HepG2 (cell line): ENCODE results near the gene COL18A1. TPM values are rescaled to one million over a fixed set of nuclear protein-coding genes. Genes with fewer than 3 reads are reported as not detected.
A peak's percentile ranks its signal among the peaks of the same experiment; 100 is the strongest.

Source experiments
- ATAC-seq: fragments of 200-7000 bp; cut with Tn5 transposase; 3 replicates; pipeline ENCODE4 v1.9.1; 2020; ENCODE audit warnings: mild to moderate bottlenecking, moderate library complexity
- BruUV-seq: library from RNA; stranded (reverse); fragments of 400-500 nt; replicated peaks from 2 replicates; lab custom pipeline; 2021; lab: Mats Ljungman, UMichigan
- CTCF ChIA-PET: fragments of 300-600 bp; formaldehyde crosslinking; extraction: SDS; loops from one replicate; lab custom pipeline; 2021; ENCODE audit warnings: low total read pairs, inconsistent platforms, low intra/inter-chr PET ratio; lab: Yijun Ruan, JAX
- POLR2A ChIA-PET: fragments of 350-600 bp; sonication (Branson Sonifier 250); formaldehyde crosslinking; loops from one replicate; lab custom pipeline; 2020; ENCODE audit warnings: antibody characterized with exemption, inconsistent platforms; lab: Yijun Ruan, JAX
- DNase-seq: peaks from one replicate; pipeline ENCODE4 v3.0.0-alpha.2; 2015; ENCODE audit warnings: low spot score
- FAIRE-seq: peaks from 3 replicates; lab custom pipeline; 2011; peaks lifted over from hg19 to GRCh38; lab: Jason Lieb, UNC
- H2AFZ ChIP-seq: one replicate; pipeline ENCODE4 v1.6.1; 2011; ENCODE audit warnings: low read length, inconsistent platforms
- H3K27ac ChIP-seq: fragments of 300-600 bp; 3 replicates; pipeline ENCODE4 v1.8.0; 2011; ENCODE audit warnings: mixed run types, mild to moderate bottlenecking, mixed read lengths, low read length, inconsistent platforms; ENCODE audit not compliant: insufficient read depth; ENCODE audit errors: extremely low read length
- H3K27me3 ChIP-seq, 2 experiments: fragments of 200-600 bp in 1 of 2; 2 replicates in 1 of 2; 3 replicates in 1 of 2; pipeline versions ENCODE4 v1.6.0 to v1.8.0; 2011; ENCODE audit warnings: low read length in 2 of 2, mild to moderate bottlenecking in 2 of 2, moderate library complexity in 2 of 2, inconsistent platforms in 1 of 2; ENCODE audit not compliant: insufficient read depth in 2 of 2, control insufficient read depth in 1 of 2
- H3K36me3 ChIP-seq, 2 experiments: fragments of 200-600 bp in 1 of 2; replicated peaks in 1 of 2; 2 replicates in 1 of 2; 3 replicates in 1 of 2; pipeline versions ENCODE4 v1.5.1 to v1.8.0; 2011; ENCODE audit warnings: low read length in 2 of 2, inconsistent platforms in 1 of 2; ENCODE audit not compliant: insufficient read depth in 2 of 2, control insufficient read depth in 1 of 2
- H3K4me1 ChIP-seq: 2 replicates; pipeline ENCODE4 v1.5.1; 2012; ENCODE audit warnings: low read length, inconsistent platforms; ENCODE audit not compliant: insufficient read depth
- H3K4me2 ChIP-seq: 2 replicates; pipeline ENCODE4 v1.6.0; 2011; ENCODE audit warnings: low read depth, low read length, inconsistent platforms
- H3K4me3 ChIP-seq, 3 experiments: fragments of 200-600 bp in 1 of 3; sonication (generic), shearing (Covaris generic) in 1 of 3; replicated peaks in 1 of 3; 2 replicates each; pipeline ENCODE4 v1.5.1; 2011 to 2016; ENCODE audit warnings: low read length in 3 of 3, inconsistent platforms in 2 of 3, low read depth in 2 of 3, mild to moderate bottlenecking in 2 of 3, control low read depth in 1 of 3, mixed read lengths in 1 of 3; ENCODE audit not compliant: insufficient read depth in 1 of 3
- H3K79me2 ChIP-seq: one replicate; pipeline ENCODE4 v1.6.1; 2011; ENCODE audit warnings: low read length, inconsistent platforms; ENCODE audit not compliant: insufficient read depth
- H3K9ac ChIP-seq: 2 replicates; pipeline ENCODE4 v1.6.0; 2011; ENCODE audit warnings: mild to moderate bottlenecking, low read depth, low read length, inconsistent platforms; ENCODE audit not compliant: insufficient read depth
- H3K9me3 ChIP-seq: 2 replicates; pipeline ENCODE4 v1.5.1; 2012; ENCODE audit warnings: mild to moderate bottlenecking, low read length
- H4K20me1 ChIP-seq: 2 replicates; pipeline ENCODE4 v1.6.0; 2011; ENCODE audit warnings: inconsistent platforms, mild to moderate bottlenecking, low read length, moderate library complexity; ENCODE audit not compliant: insufficient read depth
- AGO1 ChIP-seq: fragments of 200-400 bp; formaldehyde crosslinking; IDR thresholded peaks from 2 replicates; pipeline ENCODE4 v1.6.1; 2017; ENCODE audit warnings: mild to moderate bottlenecking, low read depth, low read length, moderate library complexity; ENCODE audit not compliant: poor library complexity, severe bottlenecking
- AGO2 ChIP-seq: fragments of 200-400 bp; formaldehyde crosslinking; optimal IDR thresholded peaks from 2 replicates; pipeline ENCODE3; 2017; ENCODE audit warnings: mild to moderate bottlenecking, low read depth, low read length, moderate library complexity
- KLF9 ChIP-seq: IDR thresholded peaks from 2 replicates; pipeline ENCODE4 v1.6.1; 2016; ENCODE audit warnings: low read depth
- PCBP1 ChIP-seq: fragments of 200-400 bp; formaldehyde crosslinking; IDR thresholded peaks from 2 replicates; pipeline ENCODE4 v1.6.1; 2017; ENCODE audit warnings: mild to moderate bottlenecking, low read depth, low read length, borderline replicate concordance
- REXO4 ChIP-seq: sonication (generic); formaldehyde crosslinking; IDR thresholded peaks from 2 replicates; pipeline ENCODE4 v1.8.0; 2022; ENCODE audit warnings: missing genetic modification reagents, mild to moderate bottlenecking, borderline replicate concordance
- ZNF34 ChIP-seq: sonication (generic); formaldehyde crosslinking; IDR thresholded peaks from 2 replicates; pipeline ENCODE4 v1.4.0; 2020; ENCODE audit warnings: mild to moderate bottlenecking, missing genetic modification reagents, borderline replicate concordance
- WGBS: methylation state at CpG from one replicate; pipeline ENCODE4 v1.1.6; 2017; ENCODE audit warnings: low lambda C conversion rate; 5-methylcytosine and 5-hydroxymethylcytosine counted together
- in situ Hi-C: cut with HindIII; loops from 2 replicates; pipeline ENCODE4 v1.10.0; 2017; ENCODE audit warnings: low pct_unique_long_range_greater_than_20kb; ENCODE audit not compliant: extremely low pct_ligation_motif_present
- intact Hi-C: fragments of 100-400 bp; cut with micrococcal nuclease; formaldehyde crosslinking; loops from one replicate; pipeline ENCODE4 v1.10.0; 2022; ENCODE audit not compliant: unreplicated experiment
- polyA plus RNA-seq, 8 experiments: library from polyadenylated mRNA; depleted of rRNA in 3 of 8; stranded (reverse) in 7 of 8; unstranded in 1 of 8; fragments of >200 nt; fragmentation: Illumina TruSeq in 4 of 8; extraction: Trizol in 4 of 8; gene quantifications; 2 replicates each; pipeline versions ENCODE4 v1.2.1 to v1.2.3, GENCODE V29; 2011 to 2016; ENCODE audit warnings: low read depth in 4 of 8, missing spikeins in 1 of 8, mixed read lengths in 1 of 8; ENCODE audit not compliant: insufficient read depth in 1 of 8
- total RNA-seq, 5 experiments: library from RNA; depleted of rRNA; stranded (reverse); fragments of >200 nt; fragmentation: Illumina TruSeq; extraction: Trizol; gene quantifications; 2 replicates each; pipeline ENCODE4 v1.2.3, GENCODE V29; 2016; ENCODE audit warnings: low read depth in 1 of 5

The COL18A1 gene
- total and polyA plus RNA-seq, 2 of the 13 experiments (the other 11 are each of a cell fraction or from before 2014, with no cell fraction given) = 79.0 to 102 TPM

- no peak for TF ChIP-seq ZNF34 (CRISPR knock-in tag)
- TF ChIP-seq, all 625 proteins: peak for 5
Observed at GRCh38 chr21:45504021-45504515, 99.1 kb downstream of the COL18A1 start (continued).

GRCh38 chr21:45504516-45505415, 99.8 kb downstream of the COL18A1 start:
- no peaks in the 10 kb centered on the region for H3K79me2 ChIP-seq
- no peak for ATAC-seq
- intact Hi-C loops = no loop called here
- peaks cover 2 to 6% of the 10 kb centered on the region in 2 experiments; a peak in 2 of 5 replicates for H3K36me3 ChIP-seq
- no peak overlapping the region for H3K27ac ChIP-seq
- ChIA-PET POLR2A (interaction anchor here (1.0 kb wide), 1 partner anchor 35 kb away, joined by 3 read pairs; no protein-coding TSS in a partner anchor), CTCF (no interaction called here)
- 95% methylated on average over 4 of the region's 41 CpGs for WGBS
- no TSS peak for BruUV-seq
- H3K4me3 ChIP-seq = no peak overlapping the region
- TF ChIP-seq AGO1 (peak; percentile 21), PCBP1 (0 out of 2 replicates have a peak, but pooled peaks have one; percentile 7), REXO4 (CRISPR knock-in tag) (no peak), KLF9 (CRISPR knock-in tag) (no peak), AGO2 (peak; percentile 77)
- TF ChIP-seq, all 625 proteins: peak for 3
- Histone ChIP-seq H3K27me3 (no peaks in the 10 kb centered on the region), H4K20me1 (no peaks in the 10 kb centered on the region), H2AFZ (no peak overlapping the region), H3K9ac (no peak overlapping the region), H3K4me1 (peaks cover 19% of the 10 kb centered on the region), H3K9me3 (no peaks in the 10 kb centered on the region), H3K4me2 (no peak overlapping the region)
- in situ Hi-C loops = no loop called here
- DNase-seq (no peak), FAIRE-seq (no peak)
